Colonic mucosa (tissue), 4 donors: ENCODE results near the gene KHDRBS1. TPM values are rescaled to one million over a fixed set of nuclear protein-coding genes. Genes with fewer than 3 reads are reported as not detected.

ENCODE experiments used
- DNase-seq: peaks from one replicate; pipeline ENCODE4 v3.0.0-alpha.2; 2020
- H3K27ac ChIP-seq: fragments of 200-600 bp; one replicate; pipeline ENCODE4 v1.8.0; 2021
- H3K27me3 ChIP-seq: fragments of 200-600 bp; one replicate; pipeline ENCODE4 v1.8.0; 2021
- H3K36me3 ChIP-seq: fragments of 200-600 bp; one replicate; pipeline ENCODE4 v1.8.0; 2021
- H3K4me1 ChIP-seq: fragments of 200-600 bp; one replicate; pipeline ENCODE4 v1.8.0; 2021; ENCODE audit warnings: mild to moderate bottlenecking
- H3K4me3 ChIP-seq: fragments of 200-600 bp; one replicate; pipeline ENCODE4 v1.8.0; 2021
- H3K9ac ChIP-seq, 2 donors: one replicate each; pipeline ENCODE4 v1.7.0; 2013; ENCODE audit warnings: control low read depth in 2 of 2, low read depth in 2 of 2, low read length in 2 of 2
- H3K9me3 ChIP-seq: fragments of 200-600 bp; one replicate; pipeline ENCODE4 v1.8.0; 2021
- intact Hi-C: fragments of 100-400 bp; cut with DNase I; formaldehyde crosslinking; loops from one replicate; pipeline ENCODE4 v1.14.1; 2022
- total RNA-seq, 2 donors: library from RNA; stranded (reverse); fragmentation: NEBNext Ultra II Directional in 1 of 2; extraction: Animal tissue kit (Norgen Biotek cat#: 25700) in 1 of 2; gene quantifications; one replicate each; pipeline ENCODE4 v1.2.1, GENCODE V29; 2021
- TF ChIP-seq, protein P1 (sequence below): fragments of 200-600 bp; IDR thresholded peaks from one replicate; pipeline ENCODE4 v1.8.0; 2022; ENCODE audit warnings: antibody characterized with exemption, mild to moderate bottlenecking
- donor health status: healthy.
- donor health status: DM: no; HTN: no; CAD: no.
- donor health status: DM: no; HTN: no; CAD: no.

KHDRBS1 gene
- total RNA-seq, 2 donors from 2014 or later, result 105 to 147 TPM

GRCh38 chr1:32042330-32042729 lies 28.7 kb downstream of the KHDRBS1 start:
- Histone ChIP-seq H3K4me3 (no peak overlapping the region), H3K9me3 (no peaks in the 10 kb centered on the region), H3K27me3 (no peaks in the 10 kb centered on the region), H3K27ac (no peak overlapping the region), H3K9ac (no peak overlapping the region), H3K36me3 (peaks cover 23% of the 10 kb centered on the region), H3K4me1 (no peaks in the 10 kb centered on the region)
- TF ChIP-seq, protein P1, sequence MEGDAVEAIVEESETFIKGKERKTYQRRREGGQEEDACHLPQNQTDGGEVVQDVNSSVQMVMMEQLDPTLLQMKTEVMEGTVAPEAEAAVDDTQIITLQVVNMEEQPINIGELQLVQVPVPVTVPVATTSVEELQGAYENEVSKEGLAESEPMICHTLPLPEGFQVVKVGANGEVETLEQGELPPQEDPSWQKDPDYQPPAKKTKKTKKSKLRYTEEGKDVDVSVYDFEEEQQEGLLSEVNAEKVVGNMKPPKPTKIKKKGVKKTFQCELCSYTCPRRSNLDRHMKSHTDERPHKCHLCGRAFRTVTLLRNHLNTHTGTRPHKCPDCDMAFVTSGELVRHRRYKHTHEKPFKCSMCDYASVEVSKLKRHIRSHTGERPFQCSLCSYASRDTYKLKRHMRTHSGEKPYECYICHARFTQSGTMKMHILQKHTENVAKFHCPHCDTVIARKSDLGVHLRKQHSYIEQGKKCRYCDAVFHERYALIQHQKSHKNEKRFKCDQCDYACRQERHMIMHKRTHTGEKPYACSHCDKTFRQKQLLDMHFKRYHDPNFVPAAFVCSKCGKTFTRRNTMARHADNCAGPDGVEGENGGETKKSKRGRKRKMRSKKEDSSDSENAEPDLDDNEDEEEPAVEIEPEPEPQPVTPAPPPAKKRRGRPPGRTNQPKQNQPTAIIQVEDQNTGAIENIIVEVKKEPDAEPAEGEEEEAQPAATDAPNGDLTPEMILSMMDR, result no peak
- intact Hi-C loops, result no loop called here
- DNase-seq, result no peak

DNA sequence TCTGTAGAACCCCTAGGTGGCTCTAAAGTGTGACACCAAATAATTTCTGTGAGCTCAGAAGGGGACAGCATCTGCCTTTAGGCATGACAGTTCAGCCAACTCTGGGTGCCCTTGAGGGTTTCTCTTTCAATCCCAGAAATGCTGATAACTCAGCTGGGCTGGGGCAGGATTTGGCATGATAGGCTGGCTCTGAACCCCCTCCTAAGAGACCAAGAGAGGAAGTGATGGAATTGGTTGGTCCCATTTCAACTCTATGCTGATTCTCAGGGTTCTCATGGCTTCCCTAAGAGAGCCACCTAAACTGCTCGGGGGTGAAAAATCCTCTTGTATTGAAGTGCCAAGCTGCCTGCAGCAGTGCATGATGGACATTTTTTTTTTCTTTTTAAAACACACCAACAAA lies 30.6 kb downstream of the KHDRBS1 start:
- Histone ChIP-seq H3K36me3 (peaks cover 16% of the 10 kb centered on the region), H3K4me1 (no peaks in the 10 kb centered on the region)
- no peak for DNase-seq

GRCh38 chr1:32045772-32046171 lies 32.1 kb downstream of the KHDRBS1 start:
- intact Hi-C loops, result no loop called here
- no peak overlapping the region for H3K4me3 ChIP-seq
- H3K9me3 ChIP-seq, result no peaks in the 10 kb centered on the region
- H3K27me3 ChIP-seq, result no peaks in the 10 kb centered on the region
- no peak overlapping the region for H3K9ac ChIP-seq
- H3K4me1 ChIP-seq, result no peaks in the 10 kb centered on the region
- no peak overlapping the region for H3K27ac ChIP-seq
- DNase-seq, result no peak
- TF ChIP-seq, protein P1, result no peak
- H3K36me3 ChIP-seq, result peaks cover 12% of the 10 kb centered on the region

More for the DNA sequence above, 30.6 kb downstream of the KHDRBS1 start:
- Histone ChIP-seq H3K27me3 (no peaks in the 10 kb centered on the region), H3K9me3 (no peaks in the 10 kb centered on the region), H3K9ac (no peak overlapping the region), H3K4me3 (no peak overlapping the region), H3K27ac (no peak overlapping the region)
- intact Hi-C loops, result no loop called here
- TF ChIP-seq, protein P1, result no peak

- intact Hi-C loops, result no loop called here
- no peak overlapping the region for H3K4me3 ChIP-seq
- no peaks in the 10 kb centered on the region for H3K9me3 ChIP-seq
- TF ChIP-seq, protein P1, result no peak
- DNase-seq, result no peak
- no peaks in the 10 kb centered on the region for H3K36me3 ChIP-seq
- H3K4me1 ChIP-seq, result no peaks in the 10 kb centered on the region
- no peaks in the 10 kb centered on the region for H3K27me3 ChIP-seq
- H3K9ac ChIP-seq, result no peak overlapping the region
- no peak overlapping the region for H3K27ac ChIP-seq
Observed at GRCh38 chr1:32047701-32048100, 34.0 kb downstream of the KHDRBS1 start.

GRCh38 chr1:32048440-32048839 lies 34.8 kb downstream of the KHDRBS1 start:
- Histone ChIP-seq H3K27ac (no peak overlapping the region), H3K9me3 (no peaks in the 10 kb centered on the region), H3K4me3 (no peak overlapping the region), H3K36me3 (no peaks in the 10 kb centered on the region), H3K4me1 (no peaks in the 10 kb centered on the region), H3K27me3 (no peaks in the 10 kb centered on the region), H3K9ac (no peak overlapping the region)
- intact Hi-C loops, result no loop called here
- no peak for DNase-seq
- TF ChIP-seq, protein P1, result no peak

DNA sequence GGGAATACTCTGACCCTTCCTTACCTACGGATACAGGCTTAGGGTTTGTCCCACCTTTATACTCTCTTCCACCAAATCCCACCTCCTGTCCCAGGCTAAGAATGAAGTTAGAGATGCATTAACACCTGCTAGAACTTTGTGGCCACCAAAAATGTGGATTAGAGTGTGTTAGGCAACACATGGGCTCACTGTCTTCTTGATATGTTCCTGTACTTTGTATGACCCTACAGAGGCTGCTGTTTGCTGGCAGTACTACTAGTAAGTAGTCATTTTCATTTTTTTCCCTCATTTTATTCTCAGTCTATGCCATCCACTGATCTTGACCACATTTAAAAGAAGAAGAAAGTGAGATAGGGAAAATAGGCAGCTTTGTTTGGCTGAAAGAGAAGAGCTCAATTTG lies 38.0 kb downstream of the KHDRBS1 start:
- no peaks in the 10 kb centered on the region for H3K9me3 ChIP-seq
- H3K36me3 ChIP-seq, result peaks cover 10% of the 10 kb centered on the region
- no peak overlapping the region for H3K9ac ChIP-seq
- no peak overlapping the region for H3K27ac ChIP-seq
- H3K4me1 ChIP-seq, result no peaks in the 10 kb centered on the region
- DNase-seq, result no peak
- H3K4me3 ChIP-seq, result no peak overlapping the region
- TF ChIP-seq, protein P1, result no peak
- H3K27me3 ChIP-seq, result no peaks in the 10 kb centered on the region
- intact Hi-C loops, result no loop called here
